Progenitor cell of endocrine pancreas (in vitro differentiated cells): Measurements from ENCODE around the gene RACK1. TPM values are rescaled to one million over a fixed set of nuclear protein-coding genes. Genes with fewer than 3 reads are reported as not detected.
"Not testable (repeated sequence)": the region's sequence is repeated elsewhere in the genome, so short reads cannot be mapped to it uniquely, and the experiment has no call there.

Experiments used
- DNase-seq: peaks from one replicate; pipeline ENCODE4 v3.0.0; 2021; ENCODE audit warnings: low spot score; ENCODE audit not compliant: unreplicated experiment
- H3K27ac Mint-ChIP-seq: 2 replicates; pipeline ENCODE4 v1.8.0; 2021; ENCODE audit warnings: mild to moderate bottlenecking, moderate library complexity, mixed read lengths
- H3K27me3 Mint-ChIP-seq: 2 replicates; pipeline ENCODE4 v1.8.0; 2021; ENCODE audit warnings: mixed read lengths
- H3K36me3 Mint-ChIP-seq: 2 replicates; pipeline ENCODE4 v1.8.0; 2022; ENCODE audit warnings: mixed read lengths; ENCODE audit not compliant: insufficient read depth
- H3K4me1 Mint-ChIP-seq: 2 replicates; pipeline ENCODE4 v1.8.0; 2021; ENCODE audit warnings: low read depth, mixed read lengths
- H3K4me3 Mint-ChIP-seq: 2 replicates; pipeline ENCODE4 v1.8.0; 2021; ENCODE audit warnings: low read depth, mild to moderate bottlenecking, moderate library complexity, mixed read lengths
- H3K9me3 Mint-ChIP-seq: 2 replicates; pipeline ENCODE4 v1.8.0; 2021; ENCODE audit warnings: low read depth, mixed read lengths
- long read RNA-seq: library from polyadenylated mRNA; unstranded; transcript quantifications from one replicate; pipeline ENCODE4 v2.0.0, GENCODE V29; 2020
- total RNA-seq: library from RNA; stranded (reverse); gene quantifications from 2 replicates; pipeline ENCODE4 v1.2.1, GENCODE V29; 2021
- TF ChIP-seq, protein P1 (sequence below): fragments of 200-600 bp; sonication (generic); IDR thresholded peaks from one replicate; pipeline ENCODE4 v1.5.0; 2021; ENCODE audit warnings: antibody characterized with exemption, mild to moderate bottlenecking; ENCODE audit not compliant: unreplicated experiment

RACK1 gene
- 1,813 and 1,855 TPM in 2 replicates for total RNA-seq
- long read RNA-seq, transcript RACK1-224 (8 exons, 1,150 nt) = minor isoform, 12 of 2,229 reads
- long read RNA-seq, transcript RACK1-230 (7 exons, 1,651 nt) = minor isoform, 22 of 2,229 reads
- long read RNA-seq, transcript RACK1-227 (8 exons, 1,403 nt) = major isoform, 2,065 of 2,229 reads
- long read RNA-seq, transcript RACK1-210 (8 exons, 1,098 nt) = minor isoform, 46 of 2,229 reads
- long read RNA-seq, partial matches to known transcripts = 31 of 2,229 reads
- long read RNA-seq, other reads (novel, unspliced or antisense) = 53 of 2,229 reads

DNA sequence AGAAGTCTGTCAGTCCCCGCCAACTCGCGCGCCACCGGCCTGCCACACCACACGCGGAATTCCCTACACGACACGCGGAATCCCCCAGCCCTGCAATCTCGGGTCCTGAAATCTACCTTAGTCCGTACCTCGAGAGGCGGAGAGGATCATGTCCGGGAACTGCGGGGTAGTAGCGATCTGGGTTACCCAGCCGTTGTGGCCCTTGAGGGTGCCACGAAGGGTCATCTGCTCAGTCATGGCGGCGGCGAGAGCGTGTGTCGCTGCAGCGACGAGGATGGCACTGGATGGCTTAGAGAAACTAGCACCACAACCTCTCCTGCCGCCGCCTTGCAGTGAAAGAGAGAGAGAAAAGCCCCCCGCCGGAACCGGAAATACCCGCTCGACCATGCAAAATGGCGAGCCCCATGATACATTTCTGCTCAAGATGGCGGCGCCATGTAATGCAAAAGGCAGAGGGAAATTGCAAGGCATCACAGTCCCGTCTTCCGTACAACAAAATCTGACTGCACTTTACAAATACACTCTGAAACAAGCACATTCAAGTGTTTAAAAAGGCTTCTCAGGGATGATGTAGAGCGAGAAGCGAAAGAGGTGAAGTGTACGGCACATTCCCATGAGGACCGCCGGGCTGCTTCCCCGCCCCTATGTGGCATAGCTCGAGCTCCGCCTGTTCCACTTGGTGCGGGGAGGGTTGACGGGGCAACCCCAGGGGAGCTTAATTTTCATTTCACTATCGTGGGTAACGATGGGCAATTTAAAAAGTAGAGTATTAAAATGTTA, at the start of gene RACK1:
Gene RACK1, minus strand, starts transcription at position 343 of the 780 bp plus-strand sequence. Its CDS starts 106 bp downstream, at position 237.
- H3K27me3 Mint-ChIP-seq = no peaks in the 10 kb centered on the region
- DNase-seq = peak; percentile 76
- no peaks in the 10 kb centered on the region for H3K9me3 Mint-ChIP-seq
- H3K27ac Mint-ChIP-seq = peak within 1 kb of the TSS; percentile 100
- peaks cover 44% of the 10 kb centered on the region for H3K4me1 Mint-ChIP-seq
- TF ChIP-seq, protein P1, sequence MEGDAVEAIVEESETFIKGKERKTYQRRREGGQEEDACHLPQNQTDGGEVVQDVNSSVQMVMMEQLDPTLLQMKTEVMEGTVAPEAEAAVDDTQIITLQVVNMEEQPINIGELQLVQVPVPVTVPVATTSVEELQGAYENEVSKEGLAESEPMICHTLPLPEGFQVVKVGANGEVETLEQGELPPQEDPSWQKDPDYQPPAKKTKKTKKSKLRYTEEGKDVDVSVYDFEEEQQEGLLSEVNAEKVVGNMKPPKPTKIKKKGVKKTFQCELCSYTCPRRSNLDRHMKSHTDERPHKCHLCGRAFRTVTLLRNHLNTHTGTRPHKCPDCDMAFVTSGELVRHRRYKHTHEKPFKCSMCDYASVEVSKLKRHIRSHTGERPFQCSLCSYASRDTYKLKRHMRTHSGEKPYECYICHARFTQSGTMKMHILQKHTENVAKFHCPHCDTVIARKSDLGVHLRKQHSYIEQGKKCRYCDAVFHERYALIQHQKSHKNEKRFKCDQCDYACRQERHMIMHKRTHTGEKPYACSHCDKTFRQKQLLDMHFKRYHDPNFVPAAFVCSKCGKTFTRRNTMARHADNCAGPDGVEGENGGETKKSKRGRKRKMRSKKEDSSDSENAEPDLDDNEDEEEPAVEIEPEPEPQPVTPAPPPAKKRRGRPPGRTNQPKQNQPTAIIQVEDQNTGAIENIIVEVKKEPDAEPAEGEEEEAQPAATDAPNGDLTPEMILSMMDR = no peak
- H3K4me3 Mint-ChIP-seq = peak within 1 kb of the TSS; percentile 100
- H3K36me3 Mint-ChIP-seq = peaks cover 22% of the 10 kb centered on the region

DNA sequence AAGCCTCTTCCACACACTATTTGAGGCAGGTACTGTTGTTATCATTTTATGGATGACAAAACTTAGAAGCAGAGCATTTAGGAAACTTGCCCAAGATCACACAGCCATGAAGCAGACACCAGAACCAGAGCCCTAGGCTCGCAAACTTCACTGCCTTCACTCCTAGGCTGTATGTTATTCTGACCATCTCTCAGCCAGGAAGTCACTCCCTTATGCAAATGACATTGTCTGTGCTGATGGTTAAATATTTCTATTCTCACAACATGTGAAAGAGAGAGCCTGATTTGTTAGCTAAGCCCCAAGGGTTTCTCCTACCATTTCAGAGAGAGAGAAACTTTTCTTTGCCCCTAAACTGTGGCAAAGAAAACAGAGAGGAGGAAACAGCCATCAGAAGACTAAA, 43.6 kb upstream of the RACK1 start:
- not testable (repeated sequence) for H3K4me1 Mint-ChIP-seq, DNase-seq, H3K9me3 Mint-ChIP-seq, H3K4me3 Mint-ChIP-seq, H3K27ac Mint-ChIP-seq, H3K27me3 Mint-ChIP-seq, H3K36me3 Mint-ChIP-seq

DNA sequence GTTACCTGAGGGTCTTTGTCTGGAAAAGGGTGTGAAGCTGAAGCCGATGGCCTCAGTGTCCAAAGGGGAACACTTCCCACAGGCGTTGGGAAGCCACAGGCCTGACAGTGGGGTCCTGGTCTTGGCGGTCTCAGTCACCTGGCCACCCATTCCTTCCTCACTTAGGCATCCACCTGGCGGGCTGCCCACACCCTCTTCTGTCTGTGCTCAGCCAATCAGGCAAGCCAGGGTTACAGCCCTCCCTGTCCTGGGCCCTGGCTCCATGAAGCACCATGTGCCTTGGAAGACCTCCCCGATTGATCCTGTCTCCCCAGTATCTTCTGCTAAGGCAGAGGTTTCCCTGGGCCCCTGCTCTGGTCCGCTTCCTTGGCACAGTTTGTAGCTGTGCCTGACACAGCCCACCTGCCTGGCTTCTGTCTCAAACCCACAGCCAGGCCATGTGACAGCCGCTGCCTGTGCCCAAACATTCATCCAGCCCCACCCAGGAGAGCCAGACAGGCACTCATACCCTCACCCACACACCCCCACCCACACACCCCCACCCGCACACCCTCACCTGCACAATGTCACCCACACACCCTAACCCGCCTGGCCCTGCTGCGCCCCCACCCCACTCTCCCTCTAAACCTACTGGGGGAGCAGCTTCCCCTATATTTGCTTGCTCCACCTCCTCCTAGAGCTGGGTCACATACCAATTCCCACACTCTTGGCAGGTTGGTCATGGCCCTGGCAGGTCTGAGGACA, 42.4 kb upstream of the RACK1 start:
- H3K27me3 Mint-ChIP-seq, H3K9me3 Mint-ChIP-seq, H3K36me3 Mint-ChIP-seq, H3K27ac Mint-ChIP-seq, DNase-seq, H3K4me3 Mint-ChIP-seq, H3K4me1 Mint-ChIP-seq: not testable (repeated sequence)

DNA sequence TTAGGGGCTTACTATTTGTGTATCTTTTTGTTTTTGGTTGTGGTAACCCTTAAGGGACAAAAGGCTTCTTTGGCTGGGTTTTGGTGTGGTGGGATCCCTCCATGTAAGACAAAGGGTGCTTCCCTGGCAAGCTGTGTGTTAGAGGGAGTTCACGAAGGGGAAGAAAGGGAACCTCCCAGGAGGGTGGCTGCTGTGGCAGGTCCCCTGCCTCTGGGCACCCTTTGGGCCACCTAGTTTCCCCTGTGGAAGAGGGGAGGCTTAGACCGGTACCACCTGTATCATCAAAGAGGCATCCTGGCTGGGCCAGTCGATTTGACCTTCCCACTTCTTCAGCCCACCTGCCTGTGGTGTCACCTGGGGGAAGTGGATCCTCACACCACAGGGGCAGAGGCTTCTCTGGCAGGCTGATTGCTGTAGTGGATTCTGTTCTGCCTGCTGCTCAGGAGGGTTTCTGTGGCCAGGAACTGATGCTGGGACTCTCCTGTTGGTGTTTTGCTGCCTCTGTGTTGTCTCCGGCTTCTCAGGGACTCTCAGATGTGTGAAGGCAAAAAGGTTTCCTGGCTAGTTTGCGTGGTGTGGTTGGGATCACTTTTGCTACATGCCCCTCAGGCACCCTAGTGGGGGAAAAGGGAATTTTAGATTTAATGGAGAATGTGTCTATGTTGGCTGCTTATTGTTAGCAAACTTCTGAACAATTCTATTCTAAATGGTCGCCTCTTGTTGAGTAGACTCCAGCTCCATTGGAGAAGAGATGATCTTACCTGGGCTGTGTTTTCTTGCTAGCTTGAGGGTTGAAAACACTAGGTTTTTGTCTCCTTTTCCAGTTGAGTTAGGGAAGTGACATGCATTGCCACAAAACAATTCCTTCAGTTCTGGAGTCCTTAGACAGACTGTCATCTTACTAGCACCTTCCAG, 40.4 kb upstream of the RACK1 start:
- Mint-ChIP-seq H3K4me3 (peak overlapping the region; percentile 63), H3K27ac (peak overlapping the region; percentile 49)
- not testable (repeated sequence) for H3K9me3 Mint-ChIP-seq, H3K4me1 Mint-ChIP-seq, H3K27me3 Mint-ChIP-seq, DNase-seq, H3K36me3 Mint-ChIP-seq
- TF ChIP-seq, protein P1 = peak; percentile 38

DNA sequence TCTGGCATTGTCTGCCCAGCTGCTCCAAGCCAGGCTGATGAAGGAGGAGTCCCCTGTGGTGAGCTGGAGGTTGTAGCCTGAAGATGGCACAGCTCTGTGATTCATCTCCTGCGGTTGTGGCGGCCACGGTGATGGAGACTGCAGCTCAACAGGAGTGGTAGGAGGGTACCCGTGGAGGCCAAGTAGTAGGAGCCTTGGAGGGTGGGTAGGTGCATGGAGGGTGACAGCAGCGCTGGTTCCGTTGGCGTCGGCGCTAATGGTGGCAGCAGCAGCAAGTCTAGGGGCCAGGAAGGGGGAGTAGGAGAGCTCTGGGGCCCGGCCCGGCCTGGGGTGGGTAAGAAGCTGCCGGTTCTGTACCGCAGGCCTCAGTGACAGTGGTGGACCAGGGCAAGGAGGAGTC, 39.6 kb upstream of the RACK1 start:
- no peaks in the 10 kb centered on the region for H3K36me3 Mint-ChIP-seq
- no peak overlapping the region for H3K4me3 Mint-ChIP-seq
- peaks cover 8% of the 10 kb centered on the region for H3K4me1 Mint-ChIP-seq
- H3K9me3 Mint-ChIP-seq = no peaks in the 10 kb centered on the region
- no peak for DNase-seq
- H3K27me3 Mint-ChIP-seq = peaks cover 2% of the 10 kb centered on the region
- no peak overlapping the region for H3K27ac Mint-ChIP-seq
- TF ChIP-seq, protein P1 = no peak
